Natural killer cell (primary cell): ENCODE data around the gene DNTTIP2. TPM values are rescaled to one million over a fixed set of nuclear protein-coding genes. Genes with fewer than 3 reads are reported as not detected.
A peak's percentile ranks its signal among the peaks of the same experiment; 100 is the strongest.

Experiments
- ATAC-seq, 3 donors: fragments of 150-1000 bp in 2 of 3; fragments of 200-7000 bp in 1 of 3; cut with Tn5 transposase; 1 replicate in 1 of 3; 2 replicates in 2 of 3; pipeline ENCODE4 v1.10.0; 2021; ENCODE audit warnings: mild to moderate bottlenecking in 2 of 3, moderate library complexity in 2 of 3
- DNase-seq, 2 donors: peaks; one replicate each; pipeline versions ENCODE4 v3.0.0 to v3.0.0-alpha.2; 2013 to 2021; ENCODE audit warnings: mixed read lengths in 1 of 2
- H3K27ac ChIP-seq: one replicate; pipeline ENCODE4 v1.5.1; 2013; ENCODE audit warnings: mild to moderate bottlenecking, low read length
- H3K27me3 ChIP-seq: one replicate; pipeline ENCODE4 v1.6.1; 2013; ENCODE audit warnings: low read length; ENCODE audit not compliant: control insufficient read depth, insufficient read depth
- H3K36me3 ChIP-seq: one replicate; pipeline ENCODE4 v1.6.1; 2013; ENCODE audit warnings: low read length; ENCODE audit not compliant: control insufficient read depth, insufficient read depth
- H3K4me1 ChIP-seq: one replicate; pipeline ENCODE4 v1.6.1; 2013; ENCODE audit warnings: low read length; ENCODE audit not compliant: control insufficient read depth, insufficient read depth
- H3K4me3 ChIP-seq: one replicate; pipeline ENCODE4 v1.5.1; 2013; ENCODE audit warnings: low read length
- H3K9me3 ChIP-seq: one replicate; pipeline ENCODE4 v1.6.1; 2013; ENCODE audit warnings: low read length; ENCODE audit not compliant: control insufficient read depth, insufficient read depth
- H3K27ac Mint-ChIP-seq, 2 donors: one replicate each; pipeline ENCODE4 v1.8.0; 2022; ENCODE audit warnings: mild to moderate bottlenecking in 2 of 2, mixed read lengths in 2 of 2, moderate library complexity in 1 of 2
- H3K27me3 Mint-ChIP-seq, 2 donors: one replicate each; pipeline ENCODE4 v1.8.0; 2022; ENCODE audit warnings: low read depth in 2 of 2, mixed read lengths in 2 of 2
- H3K36me3 Mint-ChIP-seq: one replicate; pipeline ENCODE4 v1.8.0; 2022; ENCODE audit warnings: mixed read lengths
- H3K4me1 Mint-ChIP-seq, 2 donors: one replicate each; pipeline ENCODE4 v1.8.0; 2022; ENCODE audit warnings: mixed read lengths in 2 of 2
- H3K4me3 Mint-ChIP-seq: one replicate; pipeline ENCODE4 v1.8.0; 2022; ENCODE audit warnings: mild to moderate bottlenecking, moderate library complexity, mixed read lengths
- H3K9me3 Mint-ChIP-seq, 2 donors: one replicate each; pipeline ENCODE4 v1.8.0; 2022; ENCODE audit warnings: mixed read lengths in 2 of 2
- WGBS: methylation state at CpG from one replicate; pipeline ENCODE4 v1.1.7; 2013; ENCODE audit warnings: missing lambda C conversion rate; ENCODE audit not compliant: insufficient coverage; 5-methylcytosine and 5-hydroxymethylcytosine counted together
- intact Hi-C: fragments of 100-400 bp; cut with micrococcal nuclease; formaldehyde crosslinking; loops from one replicate; pipeline ENCODE4 v1.14.2; 2022
- total RNA-seq, 4 donors: library from RNA; stranded (reverse); fragments of 120-200 nt in 1 of 4; gene quantifications; one replicate each; pipeline versions ENCODE4 v1.2.3 to v1.2.4, GENCODE V29; 2013 to 2022
- TF ChIP-seq, protein P1 (sequence below): fragments of 200-600 bp; IDR thresholded peaks from one replicate; pipeline ENCODE4 v1.8.0; 2022; ENCODE audit warnings: antibody characterized with exemption

The DNTTIP2 gene
- total RNA-seq, 3 donors from 2014 or later (not counting 1 experiment from before 2014, with no cell fraction given) = 88.5 to 104 (median 97.3) TPM

DNA sequence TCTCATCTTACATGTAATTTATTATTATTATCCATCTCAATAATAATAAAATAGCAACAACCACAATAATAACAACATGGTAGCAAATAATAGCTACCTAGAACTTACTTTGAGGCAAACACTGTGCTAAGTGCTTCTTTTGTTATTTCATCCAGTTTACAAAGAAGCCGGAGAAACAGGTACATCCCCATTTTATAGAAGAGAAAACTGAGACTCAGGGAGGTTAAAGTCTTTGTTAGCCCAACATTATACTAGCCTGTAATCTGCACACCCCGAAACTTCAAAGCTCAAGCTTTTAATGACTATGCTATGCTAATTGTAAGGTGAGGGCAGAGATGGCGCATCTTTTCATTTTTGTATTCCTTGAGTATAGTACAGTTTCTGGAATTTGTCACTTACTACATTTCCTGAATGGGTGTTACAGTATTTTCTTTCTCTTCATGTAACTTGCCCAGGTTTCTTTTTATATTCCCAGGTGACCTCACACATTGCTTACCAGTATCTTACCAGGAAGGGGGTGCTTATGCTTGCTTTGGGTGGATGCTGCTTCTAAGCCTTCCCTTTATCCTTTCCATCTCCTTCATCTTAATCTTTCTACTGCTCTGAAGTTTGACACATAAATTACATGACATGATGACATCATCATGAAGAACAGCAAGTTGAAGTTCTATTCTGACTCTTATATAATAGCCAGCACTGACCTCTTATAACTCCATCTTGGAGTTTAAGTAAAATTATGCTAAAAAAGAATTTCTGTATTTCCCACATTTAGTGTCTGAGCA is 21.9 kb upstream of the DNTTIP2 start:
- H3K4me1 Mint-ChIP-seq = peaks cover 11 to 14% of the 10 kb centered on the region in 2 donors

DNA sequence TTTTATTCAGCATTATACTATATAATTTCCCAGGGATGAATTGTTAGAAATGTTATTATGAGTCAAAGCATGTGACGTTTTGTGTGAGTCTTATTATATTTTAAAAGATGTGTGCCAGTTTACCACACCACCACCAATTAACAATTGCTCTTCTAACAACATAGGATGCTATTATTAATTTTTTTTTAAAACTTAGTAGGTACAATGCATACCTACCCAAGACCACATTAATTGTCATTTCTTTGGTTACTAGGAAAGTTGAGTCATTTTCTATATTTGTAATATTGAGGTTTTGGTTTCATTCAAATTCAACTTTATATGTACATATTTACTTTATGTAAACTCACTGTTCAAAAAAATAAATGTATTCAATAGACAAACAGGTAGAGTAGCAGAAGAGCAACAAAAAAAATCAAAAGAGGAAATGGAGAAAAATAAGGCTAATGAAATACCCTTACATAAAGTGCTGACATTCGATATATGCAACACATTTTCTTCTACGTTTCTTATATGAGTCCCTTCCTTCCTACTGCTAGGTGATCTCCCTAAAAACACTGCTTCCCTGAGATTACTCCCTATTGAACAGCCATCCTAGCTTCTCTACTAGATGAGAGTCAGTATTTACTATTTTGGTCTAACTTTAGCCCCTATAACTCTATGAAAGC is 20.7 kb upstream of the DNTTIP2 start:
- peaks cover 18% of the 10 kb centered on the region for H3K36me3 ChIP-seq
- ATAC-seq (no peak), DNase-seq (no peak)
- intact Hi-C loops = no loop called here
- H3K9me3 ChIP-seq = no peaks in the 10 kb centered on the region
- Mint-ChIP-seq H3K36me3 (no peaks in the 10 kb centered on the region), H3K27me3 (no peaks in the 10 kb centered on the region), H3K27ac (peak overlapping the region in 1 of 2 donors; percentile 27), H3K9me3 (no peaks in the 10 kb centered on the region), H3K4me3 (no peak overlapping the region), H3K4me1 (peaks cover 8 to 11% of the 10 kb centered on the region in 2 donors)
- TF ChIP-seq, protein P1, sequence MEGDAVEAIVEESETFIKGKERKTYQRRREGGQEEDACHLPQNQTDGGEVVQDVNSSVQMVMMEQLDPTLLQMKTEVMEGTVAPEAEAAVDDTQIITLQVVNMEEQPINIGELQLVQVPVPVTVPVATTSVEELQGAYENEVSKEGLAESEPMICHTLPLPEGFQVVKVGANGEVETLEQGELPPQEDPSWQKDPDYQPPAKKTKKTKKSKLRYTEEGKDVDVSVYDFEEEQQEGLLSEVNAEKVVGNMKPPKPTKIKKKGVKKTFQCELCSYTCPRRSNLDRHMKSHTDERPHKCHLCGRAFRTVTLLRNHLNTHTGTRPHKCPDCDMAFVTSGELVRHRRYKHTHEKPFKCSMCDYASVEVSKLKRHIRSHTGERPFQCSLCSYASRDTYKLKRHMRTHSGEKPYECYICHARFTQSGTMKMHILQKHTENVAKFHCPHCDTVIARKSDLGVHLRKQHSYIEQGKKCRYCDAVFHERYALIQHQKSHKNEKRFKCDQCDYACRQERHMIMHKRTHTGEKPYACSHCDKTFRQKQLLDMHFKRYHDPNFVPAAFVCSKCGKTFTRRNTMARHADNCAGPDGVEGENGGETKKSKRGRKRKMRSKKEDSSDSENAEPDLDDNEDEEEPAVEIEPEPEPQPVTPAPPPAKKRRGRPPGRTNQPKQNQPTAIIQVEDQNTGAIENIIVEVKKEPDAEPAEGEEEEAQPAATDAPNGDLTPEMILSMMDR = no peak
- no peak overlapping the region for H3K4me3 ChIP-seq
- no peaks in the 10 kb centered on the region for H3K27me3 ChIP-seq
- WGBS = 92% methylated on average over 2 of the region's 3 CpGs
- no peak overlapping the region for H3K27ac ChIP-seq
- peaks cover 1% of the 10 kb centered on the region for H3K4me1 ChIP-seq

More for the DNA sequence above, 21.9 kb upstream of the DNTTIP2 start:
- TF ChIP-seq, protein P1 = no peak
- Mint-ChIP-seq H3K36me3 (no peaks in the 10 kb centered on the region), H3K9me3 (no peaks in the 10 kb centered on the region), H3K27ac (peak overlapping the region in 1 of 2 donors; percentile 1), H3K4me3 (no peak overlapping the region), H3K27me3 (no peaks in the 10 kb centered on the region)
- ATAC-seq (no peak), DNase-seq (no peak)
- Histone ChIP-seq H3K36me3 (peaks cover 12% of the 10 kb centered on the region), H3K4me3 (no peak overlapping the region), H3K27me3 (no peaks in the 10 kb centered on the region), H3K9me3 (no peaks in the 10 kb centered on the region), H3K4me1 (peaks cover 6% of the 10 kb centered on the region), H3K27ac (no peak overlapping the region)
- intact Hi-C loops = no loop called here
- WGBS = 100% methylated on average over 2 of the region's 3 CpGs

DNA sequence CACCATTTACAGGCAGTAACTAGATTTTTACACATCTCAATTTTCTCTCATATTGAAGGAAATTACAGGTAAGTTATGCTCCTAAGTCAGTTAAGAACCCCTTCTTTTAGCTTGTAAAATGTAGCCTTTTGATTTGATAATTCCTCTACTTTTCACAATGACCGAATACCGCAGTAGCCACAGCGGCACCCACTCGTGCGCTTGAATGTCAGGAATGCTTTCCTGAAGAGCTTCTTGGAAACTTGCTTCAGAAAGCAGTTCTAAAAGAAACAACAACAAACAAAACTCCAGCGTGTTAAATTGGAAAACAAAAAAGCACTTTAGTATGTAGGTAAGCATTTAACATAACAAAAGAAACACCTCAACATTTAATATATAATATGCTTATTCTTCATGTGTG is 9.9 kb upstream of the DNTTIP2 start:
- Histone ChIP-seq H3K4me1 (no peaks in the 10 kb centered on the region), H3K36me3 (peaks cover 18% of the 10 kb centered on the region), H3K9me3 (no peaks in the 10 kb centered on the region), H3K27me3 (no peaks in the 10 kb centered on the region), H3K4me3 (no peak overlapping the region), H3K27ac (no peak overlapping the region)
- DNase-seq (no peak), ATAC-seq (no peak)
- Mint-ChIP-seq H3K27me3 (no peaks in the 10 kb centered on the region), H3K36me3 (no peaks in the 10 kb centered on the region), H3K4me3 (no peak overlapping the region), H3K27ac (no peak overlapping the region), H3K9me3 (no peaks in the 10 kb centered on the region), H3K4me1 (no peaks in the 10 kb centered on the region)
- TF ChIP-seq, protein P1 = no peak
- intact Hi-C loops = no loop called here
- WGBS = 98% methylated on average over 5 of the region's 6 CpGs
